ENCODE data around the gene OR6Y1.

OR6Y1 gene

DNA sequence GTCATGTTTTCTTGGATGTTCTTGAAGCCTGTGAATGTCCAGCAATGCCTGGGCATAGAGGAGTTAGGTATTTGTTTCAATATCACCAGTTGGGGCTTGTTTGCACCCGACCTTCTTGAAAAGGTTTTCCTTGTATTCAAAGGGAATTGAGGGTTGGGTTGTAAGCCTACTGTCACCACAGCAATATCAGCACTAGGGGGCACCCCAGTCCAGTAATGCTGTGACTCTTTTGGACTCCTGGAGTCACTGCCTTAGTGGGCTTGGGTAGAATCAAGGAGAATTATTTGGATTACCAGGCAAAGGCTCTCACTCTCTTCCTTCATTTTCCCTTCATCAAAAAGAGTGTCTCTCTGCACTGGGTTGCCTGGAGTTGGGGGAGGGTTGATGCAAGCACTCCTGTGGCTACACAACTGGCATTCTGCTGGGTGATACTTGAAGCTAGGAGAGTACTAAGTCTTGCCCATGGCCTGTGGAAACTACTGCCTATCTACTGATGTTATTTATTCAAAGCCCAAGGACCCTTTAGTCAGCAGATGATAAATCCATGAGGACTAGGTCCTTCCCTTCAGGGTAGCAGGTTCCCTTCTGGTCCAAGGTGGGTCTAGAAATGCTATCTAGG, 47.7 kb downstream of the OR6Y1 start:
- no peak for DNase-seq (ENCODE audit: low read depth)

- no peak for DNase-seq (ENCODE audit: low read depth)
Observed at GRCh38 chr1:158496374-158496773, 57.8 kb downstream of the OR6Y1 start.

DNA sequence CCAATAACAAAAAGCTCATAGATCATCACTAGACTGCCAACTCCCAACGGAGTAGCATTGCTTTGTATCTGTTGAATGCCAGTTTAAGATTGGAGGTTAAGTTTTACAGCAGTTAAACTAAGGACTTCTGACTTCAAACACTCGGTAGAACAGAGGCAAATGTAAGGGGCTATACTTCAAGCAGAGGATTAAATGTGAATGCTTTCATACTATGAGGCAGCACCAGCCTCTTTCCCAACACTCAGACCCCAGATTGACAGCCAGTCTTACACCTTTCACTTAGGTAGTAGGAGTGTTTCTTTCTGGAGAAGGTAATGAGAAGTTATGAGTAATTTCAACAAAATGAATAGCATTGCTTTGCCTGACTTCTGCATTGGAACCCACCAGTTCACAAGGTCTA, 59.4 kb downstream of the OR6Y1 start:
- DNase-seq (ENCODE audit: low read depth): no peak

Data from non-pigmented ciliary epithelial cell (primary cell).